Brain microvascular endothelial cell (primary cell): ENCODE results near the gene DGKG.

Source experiments
- DNase-seq: peaks from one replicate; pipeline ENCODE4 v3.0.0-alpha.2; 2020
- H3K27ac ChIP-seq: fragments of 250-450 bp; sonication (Bioruptor Pico); 2 replicates; pipeline ENCODE4 v1.5.1; 2020; ENCODE audit warnings: mild to moderate bottlenecking, moderate library complexity
- H3K27me3 ChIP-seq: fragments of 250-450 bp; sonication (Bioruptor Pico); replicated peaks from 2 replicates; pipeline ENCODE4 v1.5.1; 2020; ENCODE audit warnings: mild to moderate bottlenecking
- H3K36me3 ChIP-seq: fragments of 250-450 bp; sonication (Bioruptor Pico); replicated peaks from 2 replicates; pipeline ENCODE4 v1.5.1; 2020; ENCODE audit warnings: mild to moderate bottlenecking
- H3K4me3 ChIP-seq: 2 replicates; pipeline ENCODE4 v1.5.1; 2011; ENCODE audit warnings: low read depth, mild to moderate bottlenecking, control low read depth, low read length, moderate library complexity
- in situ Hi-C: cut with HindIII; loops from 2 replicates; pipeline ENCODE4 v1.10.0; 2017; ENCODE audit warnings: low sequenced_read_pairs, low pct_ligation_motif_present
- TF ChIP-seq, protein P1 (sequence below): IDR thresholded peaks from 2 replicates; pipeline ENCODE4 v1.5.1; 2011; ENCODE audit warnings: low read depth, mild to moderate bottlenecking, moderate library complexity, low read length, control low read depth, inconsistent platforms; ENCODE audit errors: missing control alignments

The DGKG gene

DNA sequence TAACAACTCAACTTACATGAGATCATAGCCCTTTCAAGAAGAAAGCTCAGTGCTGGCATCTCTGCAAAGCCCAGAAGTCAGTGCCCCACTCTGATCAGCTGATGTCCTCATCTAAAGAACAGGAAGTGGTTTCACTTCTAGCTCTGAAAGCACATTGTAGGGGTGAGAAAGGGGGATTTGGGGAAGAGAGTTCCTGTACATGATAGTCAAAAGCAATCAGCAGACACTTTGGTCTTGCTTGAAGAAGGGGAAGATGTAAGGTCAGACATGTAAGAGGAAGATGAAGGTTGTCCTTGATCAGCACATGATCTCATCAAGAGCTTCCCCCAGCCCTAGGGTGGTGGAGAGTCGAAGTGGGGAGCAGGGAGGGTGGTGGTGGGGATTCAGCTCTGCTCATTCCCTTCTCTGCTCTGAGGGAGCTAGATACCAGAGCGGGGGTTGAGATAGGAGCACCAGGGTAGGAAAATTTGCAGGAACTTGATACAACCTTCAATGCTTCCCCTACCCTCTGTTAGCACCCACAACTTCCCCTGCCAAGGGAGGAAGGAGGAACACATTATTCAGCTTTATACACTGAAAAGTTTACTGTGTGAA, 176.7 kb downstream of the DGKG start:
- TF ChIP-seq, protein P1, sequence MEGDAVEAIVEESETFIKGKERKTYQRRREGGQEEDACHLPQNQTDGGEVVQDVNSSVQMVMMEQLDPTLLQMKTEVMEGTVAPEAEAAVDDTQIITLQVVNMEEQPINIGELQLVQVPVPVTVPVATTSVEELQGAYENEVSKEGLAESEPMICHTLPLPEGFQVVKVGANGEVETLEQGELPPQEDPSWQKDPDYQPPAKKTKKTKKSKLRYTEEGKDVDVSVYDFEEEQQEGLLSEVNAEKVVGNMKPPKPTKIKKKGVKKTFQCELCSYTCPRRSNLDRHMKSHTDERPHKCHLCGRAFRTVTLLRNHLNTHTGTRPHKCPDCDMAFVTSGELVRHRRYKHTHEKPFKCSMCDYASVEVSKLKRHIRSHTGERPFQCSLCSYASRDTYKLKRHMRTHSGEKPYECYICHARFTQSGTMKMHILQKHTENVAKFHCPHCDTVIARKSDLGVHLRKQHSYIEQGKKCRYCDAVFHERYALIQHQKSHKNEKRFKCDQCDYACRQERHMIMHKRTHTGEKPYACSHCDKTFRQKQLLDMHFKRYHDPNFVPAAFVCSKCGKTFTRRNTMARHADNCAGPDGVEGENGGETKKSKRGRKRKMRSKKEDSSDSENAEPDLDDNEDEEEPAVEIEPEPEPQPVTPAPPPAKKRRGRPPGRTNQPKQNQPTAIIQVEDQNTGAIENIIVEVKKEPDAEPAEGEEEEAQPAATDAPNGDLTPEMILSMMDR = no peak
- Histone ChIP-seq H3K27me3 (no peaks in the 10 kb centered on the region), H3K4me3 (no peak overlapping the region), H3K27ac (no peak overlapping the region), H3K36me3 (no peaks in the 10 kb centered on the region)
- in situ Hi-C loops = no loop called here
- no peak for DNase-seq

DNA sequence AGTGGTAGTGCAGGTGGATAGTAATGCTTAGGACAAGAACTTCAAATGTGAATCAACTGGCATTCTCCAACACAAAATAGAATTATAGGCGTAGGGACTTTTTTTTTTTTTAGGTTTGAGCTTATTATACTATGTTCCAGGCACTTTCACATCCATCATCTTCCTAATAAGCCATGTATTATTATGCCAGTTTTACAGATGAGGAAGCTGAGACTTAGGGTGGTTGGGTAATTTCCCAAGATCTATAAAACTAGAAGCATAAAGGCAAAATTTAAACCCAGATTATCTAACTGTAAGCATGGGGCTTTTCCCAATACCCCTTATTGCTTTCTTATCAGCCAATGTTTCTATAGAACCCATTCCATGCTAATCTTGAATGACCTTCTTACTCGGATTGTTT, 178.0 kb downstream of the DGKG start:
- H3K27ac ChIP-seq = no peak overlapping the region

DNA sequence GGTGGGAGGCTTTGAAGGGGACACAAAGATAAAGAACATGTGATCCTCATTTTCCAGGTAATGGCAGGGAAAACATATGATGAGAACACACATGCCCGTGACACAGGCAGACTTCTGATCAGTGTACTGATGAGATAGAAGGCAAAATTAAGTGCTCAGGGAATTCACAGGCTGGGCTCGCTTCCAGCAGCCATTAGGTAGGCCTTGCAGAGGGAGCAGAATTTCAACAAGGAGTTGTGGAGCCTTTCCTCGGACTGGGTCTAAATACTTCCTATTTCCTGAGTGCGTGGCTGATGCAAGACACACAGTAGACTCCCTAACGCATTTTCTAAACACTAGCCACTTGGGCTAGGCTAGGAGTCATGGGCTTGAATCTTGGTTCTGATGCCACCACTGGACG, 179.2 kb downstream of the DGKG start:
- H3K36me3 ChIP-seq = no peaks in the 10 kb centered on the region
- in situ Hi-C loops = no loop called here

More for the DNA sequence above, 178.0 kb downstream of the DGKG start:
- H3K36me3 ChIP-seq = no peaks in the 10 kb centered on the region
- in situ Hi-C loops = no loop called here
- H3K4me3 ChIP-seq = no peak overlapping the region
- DNase-seq = no peak
- TF ChIP-seq, protein P1 = no peak
- no peaks in the 10 kb centered on the region for H3K27me3 ChIP-seq

GRCh38 chr3:186181901-186182300, 180.1 kb downstream of the DGKG start:
- H3K27ac ChIP-seq = no peak overlapping the region
- in situ Hi-C loops = no loop called here
- H3K36me3 ChIP-seq = no peaks in the 10 kb centered on the region
- H3K27me3 ChIP-seq = no peaks in the 10 kb centered on the region
- H3K4me3 ChIP-seq = no peak overlapping the region
- TF ChIP-seq, protein P1 = no peak
- DNase-seq = no peak

More for the DNA sequence above, 179.2 kb downstream of the DGKG start:
- DNase-seq = no peak
- TF ChIP-seq, protein P1 = no peak
- Histone ChIP-seq H3K27me3 (no peaks in the 10 kb centered on the region), H3K4me3 (no peak overlapping the region), H3K27ac (no peak overlapping the region)

- Histone ChIP-seq H3K27ac (no peak overlapping the region), H3K36me3 (no peaks in the 10 kb centered on the region), H3K4me3 (no peak overlapping the region), H3K27me3 (no peaks in the 10 kb centered on the region)
- in situ Hi-C loops = no loop called here
- DNase-seq = no peak
- TF ChIP-seq, protein P1 = no peak
Observed at GRCh38 chr3:186180891-186181481, 181.0 kb downstream of the DGKG start.

- Histone ChIP-seq H3K27ac (no peak overlapping the region), H3K36me3 (no peaks in the 10 kb centered on the region), H3K4me3 (no peak overlapping the region), H3K27me3 (no peaks in the 10 kb centered on the region)
- in situ Hi-C loops = no loop called here
- DNase-seq = no peak
- TF ChIP-seq, protein P1 = no peak
Observed at GRCh38 chr3:186180151-186180550, 181.9 kb downstream of the DGKG start.
